ENCODE results near the gene VWA1. TPM values are rescaled to one million over a fixed set of nuclear protein-coding genes. Genes with fewer than 3 reads are reported as not detected.

Gene VWA1
- total and polyA plus RNA-seq, 2 of the 4 experiments (the other 2 are of a cell fraction) = 1.1 to 6.1 TPM

DNA sequence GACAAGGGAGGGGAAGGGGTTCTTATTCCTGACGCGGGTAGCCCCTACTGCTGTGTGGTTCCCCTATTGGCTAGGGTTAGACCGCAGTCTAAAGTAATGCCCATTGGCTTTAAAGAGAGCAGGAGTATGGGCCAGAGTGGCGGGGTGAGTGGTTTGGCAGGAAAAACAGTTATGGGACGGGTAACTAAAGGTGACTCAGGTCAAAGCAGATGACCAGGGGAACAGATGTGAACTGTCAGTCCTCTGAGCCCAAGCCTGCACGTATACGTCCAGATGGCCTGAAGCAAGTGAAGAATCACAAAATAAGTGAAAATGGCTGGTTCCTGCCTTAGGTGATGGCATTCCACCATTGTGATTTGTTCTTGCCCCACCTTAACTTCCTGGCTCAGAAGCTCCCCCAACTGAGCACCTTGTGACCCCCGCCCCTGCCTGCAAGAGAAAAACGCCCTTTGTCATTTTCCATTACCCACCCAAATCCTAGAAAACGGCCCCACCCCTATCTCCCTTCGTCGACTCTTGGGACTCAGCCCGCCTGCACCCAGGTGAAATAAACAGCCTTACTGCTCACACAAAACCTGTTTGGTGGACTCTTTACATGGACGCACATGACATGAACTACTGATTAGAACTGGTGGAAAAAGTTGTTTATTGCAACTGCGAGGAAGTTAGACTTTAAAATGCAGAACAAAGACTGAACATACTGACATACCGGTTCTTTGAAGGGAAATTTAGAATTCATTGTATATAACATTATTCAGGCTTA is 35.3 kb downstream of the VWA1 start:
- no peaks in the 10 kb centered on the region for H3K27me3 ChIP-seq (ENCODE audit: control insufficient read depth, insufficient read depth, low read length)
- H3K9me3 ChIP-seq (ENCODE audit: control insufficient read depth, insufficient read depth, low read length) = no peaks in the 10 kb centered on the region
- H2BK120ac ChIP-seq (ENCODE audit: low read depth, low read length) = no peak overlapping the region
- peak overlapping the region; percentile 72 for H3K9ac ChIP-seq (ENCODE audit: low read depth, low read length)
- H3K27ac ChIP-seq (ENCODE audit: insufficient read depth, low read length) = peak overlapping the region; percentile 45
- intact Hi-C loops (cut with micrococcal nuclease) = loop anchor here (2.0 kb wide), 1 partner anchor 72 kb away; the partner anchor contains the start of gene CCNL2
- TF ChIP-seq MAFK (IDR thresholded peaks at IDR 0.05; ENCODE audit: low read depth, low read length) = no peak
- TF ChIP-seq ELK1 (IDR thresholded peaks at IDR 0.05; ENCODE audit: borderline replicate concordance, low read depth, low read length) = no peak
- TF ChIP-seq SMC3 (IDR thresholded peaks at IDR 0.05; ENCODE audit: low read depth, low read length) = no peak
- TF ChIP-seq RCOR1 (IDR thresholded peaks at IDR 0.05; ENCODE audit: insufficient replicate concordance, low read length) = no peak
- no peak for TF ChIP-seq CEBPB (IDR thresholded peaks at IDR 0.05; ENCODE audit: low read depth, low read length)
- no peak for TF ChIP-seq FOS (IDR thresholded peaks at IDR 0.05; ENCODE audit: low read depth, low read length)
- no peak for TF ChIP-seq MAZ (IDR thresholded peaks at IDR 0.05; ENCODE audit: borderline replicate concordance, low read depth, low read length)
- no peak for TF ChIP-seq USF2 (IDR thresholded peaks at IDR 0.05; ENCODE audit: low read depth, low read length)
- TF ChIP-seq CHD1 (IDR thresholded peaks at IDR 0.05; ENCODE audit: low read depth, low read length) = no peak
- no peak for TF ChIP-seq BHLHE40 (IDR thresholded peaks at IDR 0.05; ENCODE audit: low read depth, low read length)
- TF ChIP-seq POLR2A (IDR thresholded peaks at IDR 0.05; ENCODE audit: low read depth, low read length) = no peak
- H4K8ac ChIP-seq (ENCODE audit: low read depth in 2 of 2, low read length in 2 of 2) = peak overlapping the region; percentile 53 to 82
- H3K4me3 ChIP-seq (ENCODE audit: insufficient read depth, low read depth, low read length) = peak overlapping the region; percentile 72
- H3K18ac ChIP-seq (ENCODE audit: low read depth, low read length) = no peak overlapping the region
- no TSS peak for BruUV-seq (replicated peaks)
- DNase-seq (no peak), ATAC-seq (ENCODE audit: low read depth) (no peak)
- H2AFZ ChIP-seq (replicated peaks; ENCODE audit: low read length, poor library complexity) = peak overlapping the region; percentile 97
- dilution Hi-C loops (cut with HindIII; ENCODE audit: low sequenced_read_pairs, unreplicated experiment) = no loop called here
- ChIA-PET POLR2A (ENCODE audit: unreplicated experiment) (no interaction called here), CTCF (no interaction called here)
- H4K91ac ChIP-seq (ENCODE audit: insufficient read depth, low read depth, low read length) = peak overlapping the region; percentile 33
- WGBS, 2 experiments (ENCODE audit: extremely low coverage in 2 of 2, insufficient read length in 1 of 2) = 30% methylated on average over 2 of the region's 16 CpGs; no CpG with 5 or more reads in 1 of the 2 experiments
- peak overlapping the region; percentile 66 for H4K5ac ChIP-seq (ENCODE audit: low read depth, low read length)
- in situ Hi-C loops (cut with MboI; ENCODE audit: low sequenced_read_pairs) = no loop called here
- H2BK20ac ChIP-seq (ENCODE audit: low read depth, low read length) = no peak overlapping the region
- peaks cover 2 to 15% of the 10 kb centered on the region in 2 experiments; a peak in 2 of 4 replicates for H3K79me1 ChIP-seq (ENCODE audit: low read depth in 1 of 2, low read length in 2 of 2)
- H2AK9ac ChIP-seq (replicated peaks; ENCODE audit: low read depth, low read length, poor library complexity) = no peak overlapping the region
- no peaks in the 10 kb centered on the region; the same call in 1 of the 2 replicates for H3K36me3 ChIP-seq (ENCODE audit: control insufficient read depth, insufficient read depth, low read length)
- H2BK5ac ChIP-seq (ENCODE audit: low read depth, low read length, poor library complexity, severe bottlenecking) = peak overlapping the region; percentile 55
- no peak overlapping the region for H2BK15ac ChIP-seq (ENCODE audit: low read depth, low read length)
- H3K4ac ChIP-seq (ENCODE audit: low read depth, low read length) = peak overlapping the region; percentile 68
- H3K4me1 ChIP-seq (ENCODE audit: control insufficient read depth, insufficient read depth, low read length) = peaks cover 1% of the 10 kb centered on the region; the same call in 1 of the 2 replicates
- peak overlapping the region; percentile 36; the same call in 1 of the 2 replicates for H3K56ac ChIP-seq (ENCODE audit: extremely low read depth, insufficient read depth, low read length)
- peak overlapping the region; percentile 66; the same call in 1 of the 2 replicates for H3K14ac ChIP-seq (replicated peaks; ENCODE audit: low read depth, low read length)
- H2AK5ac ChIP-seq (ENCODE audit: low read depth, low read length) = peak overlapping the region; percentile 40
- no peaks in the 10 kb centered on the region; the same call in 1 of the 2 replicates for H3K9me1 ChIP-seq (ENCODE audit: insufficient read depth, low read length)
- peak overlapping the region; percentile 25; the same call in 1 of the 2 replicates for H3K23ac ChIP-seq (ENCODE audit: low read depth, low read length)
- peaks cover 10% of the 10 kb centered on the region for H4K20me1 ChIP-seq (ENCODE audit: insufficient read depth, low read length)
- peak overlapping the region; percentile 94 for H3K4me2 ChIP-seq (ENCODE audit: low read depth, low read length)

Data from IMR-90 (cell line).